Left lung (tissue), 14 donors: Measurements from ENCODE around the gene ELL. TPM values are rescaled to one million over a fixed set of nuclear protein-coding genes. Genes with fewer than 3 reads are reported as not detected.
A peak's percentile ranks its signal among the peaks of the same experiment; 100 is the strongest.

Source experiments
- ATAC-seq: fragments of 200-7000 bp; cut with Tn5 transposase; one replicate; pipeline ENCODE4 v1.9.1; 2020; ENCODE audit warnings: moderate library complexity
- DNase-seq, 4 donors: peaks; one replicate each; pipeline ENCODE4 v3.0.0-alpha.2; 2013 to 2020
- H3K27ac ChIP-seq, 2 donors: fragments of 200-600 bp; sonication (generic) in 1 of 2; one replicate each; pipeline versions ENCODE4 v1.5.0 to v1.8.0; 2020 to 2021
- H3K27me3 ChIP-seq, 2 donors: fragments of 200-600 bp; sonication (generic) in 1 of 2; one replicate each; pipeline versions ENCODE4 v1.5.0 to v1.8.0; 2020 to 2021
- H3K36me3 ChIP-seq, 2 donors: fragments of 200-600 bp; sonication (generic) in 1 of 2; one replicate each; pipeline versions ENCODE4 v1.5.0 to v1.8.0; 2020 to 2021
- H3K4me1 ChIP-seq, 2 donors: fragments of 200-600 bp; one replicate each; pipeline ENCODE4 v1.8.0; 2021
- H3K4me3 ChIP-seq, 2 donors: fragments of 200-600 bp; sonication (generic) in 1 of 2; one replicate each; pipeline versions ENCODE4 v1.5.0 to v1.8.0; 2020 to 2021; ENCODE audit warnings: mild to moderate bottlenecking in 1 of 2
- H3K9me3 ChIP-seq, 2 donors: fragments of 200-600 bp; sonication (generic) in 1 of 2; one replicate each; pipeline versions ENCODE4 v1.5.0 to v1.8.0; 2020 to 2021
- intact Hi-C, 2 donors: fragments of 100-400 bp; cut with DNase I; formaldehyde crosslinking; loops; one replicate each; pipeline versions ENCODE4 v1.11.2 to v1.14.2; 2022
- long read RNA-seq, 12 donors: library from polyadenylated mRNA in 2 of 12; unstranded in 2 of 12; transcript quantifications; one replicate each; pipeline ENCODE4 v2.0.0 and lab custom pipeline, GENCODE V29; 2019 to 2026
- polyA plus RNA-seq, 6 donors: library from polyadenylated mRNA; unstranded; fragments of 120-200 nt; gene quantifications; one replicate each; pipeline ENCODE4 v1.2.1, GENCODE V29; 2013; ENCODE audit not compliant: insufficient read length in 6 of 6
- total RNA-seq, 2 donors: library from RNA; stranded (reverse); fragmentation: NEBNext Ultra II Directional; extraction: Animal tissue kit (Norgen Biotek cat#: 25700); gene quantifications; one replicate each; pipeline ENCODE4 v1.2.1, GENCODE V29; 2021
- TF ChIP-seq, protein P1 (sequence below), 2 donors: fragments of 200-600 bp; sonication (generic) in 1 of 2; IDR thresholded peaks; one replicate each; pipeline versions ENCODE4 v1.5.0 to v1.8.0; 2021; ENCODE audit warnings: antibody characterized with exemption in 2 of 2
- donor health status: DM: no; HTN: yes; CAD: no.
- donor health status: DM: no; HTN: no; CAD: no.

ELL gene
- 10 to 100 TPM; 13.3 to 22.9 TPM for total RNA-seq
- polyA plus RNA-seq: 10 to 100 TPM in 1 of 6 donors, 1 to 10 TPM in 5; 8.5 to 10.1 (median 9.7) TPM
- long read RNA-seq, donor 1, full-length matches to known transcripts: 1 of 8 reads
- long read RNA-seq, donor 1, partial matches to known transcripts: 7 of 8 reads
- long read RNA-seq, donor 1, other reads (novel, unspliced or antisense): 0 of 8 reads
- long read RNA-seq, donor 2, full-length matches to known transcripts: 2 of 2 reads
- long read RNA-seq, donor 2, partial matches to known transcripts: 0 of 2 reads
- long read RNA-seq, donor 2, other reads (novel, unspliced or antisense): 0 of 2 reads
- long read RNA-seq, donor 3, full-length matches to known transcripts: 1 of 1 reads
- long read RNA-seq, donor 3, partial matches to known transcripts: 0 of 1 reads
- long read RNA-seq, donor 3, other reads (novel, unspliced or antisense): 0 of 1 reads
- long read RNA-seq, donor 4, partial matches to known transcripts: 1 of 2 reads
- long read RNA-seq, donor 4, other reads (novel, unspliced or antisense): 1 of 2 reads
- long read RNA-seq, donor 5: 0 reads
- long read RNA-seq, donor 6: 0 reads
- long read RNA-seq, donor 7: 0 reads
- long read RNA-seq, donor 8, full-length matches to known transcripts: 3 of 3 reads
- long read RNA-seq, donor 8, partial matches to known transcripts: 0 of 3 reads
- long read RNA-seq, donor 8, other reads (novel, unspliced or antisense): 0 of 3 reads
- long read RNA-seq, donor 9: 0 reads
- long read RNA-seq, donor 10, full-length matches to known transcripts: 3 of 4 reads
- long read RNA-seq, donor 10, partial matches to known transcripts: 0 of 4 reads
- long read RNA-seq, donor 10, other reads (novel, unspliced or antisense): 1 of 4 reads
- long read RNA-seq, donor 11: 0 reads
- long read RNA-seq, donor 12: 0 reads

- TF ChIP-seq, protein P1, sequence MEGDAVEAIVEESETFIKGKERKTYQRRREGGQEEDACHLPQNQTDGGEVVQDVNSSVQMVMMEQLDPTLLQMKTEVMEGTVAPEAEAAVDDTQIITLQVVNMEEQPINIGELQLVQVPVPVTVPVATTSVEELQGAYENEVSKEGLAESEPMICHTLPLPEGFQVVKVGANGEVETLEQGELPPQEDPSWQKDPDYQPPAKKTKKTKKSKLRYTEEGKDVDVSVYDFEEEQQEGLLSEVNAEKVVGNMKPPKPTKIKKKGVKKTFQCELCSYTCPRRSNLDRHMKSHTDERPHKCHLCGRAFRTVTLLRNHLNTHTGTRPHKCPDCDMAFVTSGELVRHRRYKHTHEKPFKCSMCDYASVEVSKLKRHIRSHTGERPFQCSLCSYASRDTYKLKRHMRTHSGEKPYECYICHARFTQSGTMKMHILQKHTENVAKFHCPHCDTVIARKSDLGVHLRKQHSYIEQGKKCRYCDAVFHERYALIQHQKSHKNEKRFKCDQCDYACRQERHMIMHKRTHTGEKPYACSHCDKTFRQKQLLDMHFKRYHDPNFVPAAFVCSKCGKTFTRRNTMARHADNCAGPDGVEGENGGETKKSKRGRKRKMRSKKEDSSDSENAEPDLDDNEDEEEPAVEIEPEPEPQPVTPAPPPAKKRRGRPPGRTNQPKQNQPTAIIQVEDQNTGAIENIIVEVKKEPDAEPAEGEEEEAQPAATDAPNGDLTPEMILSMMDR (IDR thresholded peaks at IDR 0.05): no peak
These were observed at the start of gene ELL for GRCh38 chr19:18521692-18522123. TSS of gene ELL (minus strand) at chr19:18522070. CDS start at chr19:18522055, 15 bp downstream.

GRCh38 chr19:18568367-18568766 is 46.5 kb upstream of the ELL start:
- intact Hi-C loops: loop anchor here in 1 of 2 donors (10.0 kb wide), 1 partner anchor 104 kb away; no protein-coding TSS in a partner anchor
- ATAC-seq (no peak), DNase-seq (peak in 1 of 4 donors; percentile 77)
- H3K9me3 ChIP-seq: no peaks in the 10 kb centered on the region
- no peak overlapping the region for H3K4me3 ChIP-seq
- H3K27ac ChIP-seq: no peak overlapping the region
- peaks cover 13 to 18% of the 10 kb centered on the region in 2 donors for H3K4me1 ChIP-seq
- H3K27me3 ChIP-seq: no peaks in the 10 kb centered on the region
- TF ChIP-seq, protein P1 (IDR thresholded peaks at IDR 0.05): no peak
- H3K36me3 ChIP-seq: peaks cover 0 to 71% of the 10 kb centered on the region in 2 donors

More at GRCh38 chr19:18521692-18522123, at the start of gene ELL:
- intact Hi-C loops: no loop called here
- Histone ChIP-seq H3K4me3 (peak within 1 kb of the TSS; percentile 81 to 99), H3K27ac (peak within 1 kb of the TSS; percentile 92 to 95), H3K9me3 (no peaks in the 10 kb centered on the region), H3K4me1 (peaks cover 17 to 41% of the 10 kb centered on the region in 2 donors), H3K27me3 (no peaks in the 10 kb centered on the region), H3K36me3 (no peaks in the 10 kb centered on the region)
- ATAC-seq (peak; percentile 1), DNase-seq (no peak)

DNA sequence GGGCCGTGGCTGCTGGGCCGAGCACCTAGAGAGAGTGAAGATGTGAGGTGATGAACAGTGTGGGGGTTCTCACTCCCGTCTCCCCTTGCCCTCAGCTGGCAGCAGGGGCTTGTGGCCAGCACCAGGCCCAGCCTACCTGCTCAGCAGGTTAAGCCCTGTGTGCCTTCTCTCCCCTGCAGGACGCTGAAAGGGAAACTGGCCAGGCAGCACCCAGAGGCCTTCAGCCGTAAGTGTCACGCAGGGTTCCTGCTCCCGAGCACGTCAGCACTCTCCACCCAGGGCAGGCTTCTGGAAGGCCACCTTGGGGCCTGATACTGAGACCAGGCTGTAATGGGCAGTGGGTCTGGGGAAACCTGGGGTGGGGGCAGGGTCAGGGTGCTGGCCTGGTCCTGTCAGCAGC is 45.1 kb upstream of the ELL start:
- peaks cover 0 to 7% of the 10 kb centered on the region in 2 donors for H3K4me1 ChIP-seq

GRCh38 chr19:18562086-18562485 is 40.2 kb upstream of the ELL start:
- Histone ChIP-seq H3K27me3 (no peaks in the 10 kb centered on the region), H3K9me3 (no peaks in the 10 kb centered on the region), H3K4me3 (no peak overlapping the region), H3K36me3 (peaks cover 0 to 59% of the 10 kb centered on the region in 2 donors), H3K4me1 (peaks cover 5 to 23% of the 10 kb centered on the region in 2 donors), H3K27ac (peak overlapping the region; percentile 9 to 50)
- no peak for DNase-seq
- intact Hi-C loops: loop anchor here in 1 of 2 donors (10.0 kb wide), 1 partner anchor 97 kb away; no protein-coding TSS in a partner anchor
- ATAC-seq: no peak
- TF ChIP-seq, protein P1 (IDR thresholded peaks at IDR 0.05): no peak

More for the DNA sequence above, 45.1 kb upstream of the ELL start:
- no peaks in the 10 kb centered on the region for H3K27me3 ChIP-seq
- DNase-seq: no peak
- TF ChIP-seq, protein P1 (IDR thresholded peaks at IDR 0.05): no peak
- no peak overlapping the region for H3K27ac ChIP-seq
- H3K36me3 ChIP-seq: peaks cover 0 to 82% of the 10 kb centered on the region in 2 donors
- no peak overlapping the region for H3K4me3 ChIP-seq
- ATAC-seq: no peak
- intact Hi-C loops: loop anchor here in 1 of 2 donors (10.0 kb wide), 1 partner anchor 102 kb away; no protein-coding TSS in a partner anchor
- no peaks in the 10 kb centered on the region for H3K9me3 ChIP-seq
